ENCODE results near the gene SLC25A19.
"Not testable (repeated sequence)": the region's sequence is repeated elsewhere in the genome, so short reads cannot be mapped to it uniquely, and the experiment has no call there.

The SLC25A19 gene

GRCh38 chr17:75270218-75270965, 18.8 kb downstream of the SLC25A19 start:
- Mint-ChIP-seq H3K27me3 (no peaks in the 10 kb centered on the region), H3K4me3 (peak overlapping the region; percentile 80 to 83), H3K36me3 (ENCODE audit: insufficient read depth) (peaks cover 16% of the 10 kb centered on the region), H3K4me1 (ENCODE audit: low read depth in 2 of 2) (peaks cover 20 to 22% of the 10 kb centered on the region in 2 donors), H3K9me3 (no peaks in the 10 kb centered on the region), H3K27ac (peak overlapping the region; percentile 84 to 87)
- peak; percentile 28 to 51 (median 30) for DNase-seq
- ATAC-seq (replicated peaks): peak; percentile 33

GRCh38 chr17:75269844-75270217, 19.4 kb downstream of the SLC25A19 start:
- DNase-seq: no peak
- Mint-ChIP-seq H3K27me3 (no peaks in the 10 kb centered on the region), H3K4me1 (ENCODE audit: low read depth in 2 of 2) (peaks cover 20 to 22% of the 10 kb centered on the region in 2 donors), H3K4me3 (peak overlapping the region; percentile 80 to 83), H3K27ac (peak overlapping the region; percentile 84 to 87), H3K9me3 (no peaks in the 10 kb centered on the region), H3K36me3 (ENCODE audit: insufficient read depth) (peaks cover 19% of the 10 kb centered on the region)
- ATAC-seq (replicated peaks): no peak

- peaks cover 14 to 18% of the 10 kb centered on the region in 2 donors for H3K4me1 Mint-ChIP-seq (ENCODE audit: low read depth in 2 of 2)
- no peaks in the 10 kb centered on the region for H3K27me3 Mint-ChIP-seq
- no peaks in the 10 kb centered on the region for H3K9me3 Mint-ChIP-seq
- H3K4me3 Mint-ChIP-seq: no peak overlapping the region
- H3K36me3 Mint-ChIP-seq (ENCODE audit: insufficient read depth): peaks cover 32% of the 10 kb centered on the region
- H3K27ac Mint-ChIP-seq: peak overlapping the region in 1 of 2 donors; percentile 65
- DNase-seq (no peak), ATAC-seq (replicated peaks) (no peak)
These were observed 21.6 kb downstream of the SLC25A19 start for GRCh38 chr17:75267411-75268232.

- H3K27me3 Mint-ChIP-seq: no peaks in the 10 kb centered on the region
- H3K27ac Mint-ChIP-seq: peak overlapping the region in 1 of 2 donors; percentile 65
These were observed 22.2 kb downstream of the SLC25A19 start for GRCh38 chr17:75267153-75267410.

GRCh38 chr17:75266316-75267152, 22.7 kb downstream of the SLC25A19 start:
- ATAC-seq (replicated peaks) (no peak), DNase-seq (no peak)
- Mint-ChIP-seq H3K27me3 (no peaks in the 10 kb centered on the region), H3K4me3 (no peak overlapping the region), H3K36me3 (ENCODE audit: insufficient read depth) (peaks cover 38% of the 10 kb centered on the region), H3K9me3 (no peaks in the 10 kb centered on the region), H3K4me1 (ENCODE audit: low read depth in 2 of 2) (peaks cover 17 to 22% of the 10 kb centered on the region in 2 donors), H3K27ac (no peak overlapping the region)

More at GRCh38 chr17:75267153-75267410, 22.2 kb downstream of the SLC25A19 start:
- DNase-seq (no peak), ATAC-seq (replicated peaks) (no peak)
- H3K9me3 Mint-ChIP-seq: no peaks in the 10 kb centered on the region
- H3K4me3 Mint-ChIP-seq: no peak overlapping the region
- peaks cover 32% of the 10 kb centered on the region for H3K36me3 Mint-ChIP-seq (ENCODE audit: insufficient read depth)
- peaks cover 16 to 18% of the 10 kb centered on the region in 2 donors for H3K4me1 Mint-ChIP-seq (ENCODE audit: low read depth in 2 of 2)

- no peak for DNase-seq
- Mint-ChIP-seq H3K36me3 (ENCODE audit: insufficient read depth) (peaks cover 46% of the 10 kb centered on the region), H3K4me3 (no peak overlapping the region), H3K27me3 (no peaks in the 10 kb centered on the region), H3K9me3 (no peaks in the 10 kb centered on the region), H3K27ac (no peak overlapping the region), H3K4me1 (ENCODE audit: low read depth in 2 of 2) (peaks cover 23 to 26% of the 10 kb centered on the region in 2 donors)
- no peak for ATAC-seq (replicated peaks)
These were observed 23.5 kb downstream of the SLC25A19 start for GRCh38 chr17:75265614-75266315.

- peaks cover 44% of the 10 kb centered on the region for H3K36me3 Mint-ChIP-seq (ENCODE audit: insufficient read depth)
- H3K27me3 Mint-ChIP-seq: no peaks in the 10 kb centered on the region
- ATAC-seq (replicated peaks) (no peak), DNase-seq (no peak)
- peaks cover 30 to 40% of the 10 kb centered on the region in 2 donors for H3K4me1 Mint-ChIP-seq (ENCODE audit: low read depth in 2 of 2)
- H3K4me3 Mint-ChIP-seq: peak overlapping the region; percentile 93 to 94
- peak overlapping the region; percentile 38 to 100 for H3K27ac Mint-ChIP-seq
- H3K9me3 Mint-ChIP-seq: no peaks in the 10 kb centered on the region
These were observed 26.2 kb downstream of the SLC25A19 start for GRCh38 chr17:75263055-75263454.

GRCh38 chr17:75262112-75262606, 27.1 kb downstream of the SLC25A19 start:
- Mint-ChIP-seq H3K9me3 (no peaks in the 10 kb centered on the region), H3K27me3 (no peaks in the 10 kb centered on the region), H3K4me3 (peak overlapping the region; percentile 93 to 94), H3K36me3 (ENCODE audit: insufficient read depth) (peaks cover 44% of the 10 kb centered on the region), H3K4me1 (ENCODE audit: low read depth in 2 of 2) (peaks cover 38 to 44% of the 10 kb centered on the region in 2 donors), H3K27ac (peak overlapping the region; percentile 100)
- DNase-seq (no peak), ATAC-seq (replicated peaks) (no peak)

GRCh38 chr17:75261336-75262111, 27.7 kb downstream of the SLC25A19 start, which contains the start of the genes GGA3 and MRPS7:
Gene GGA3 (minus strand): TSS chr17:75261606. CDS start chr17:75261587, 19 bp downstream.
Gene MRPS7 (plus strand): TSS chr17:75261879. CDS start chr17:75261901, 22 bp downstream.
- Mint-ChIP-seq H3K36me3 (ENCODE audit: insufficient read depth) (peaks cover 41% of the 10 kb centered on the region), H3K27me3 (no peaks in the 10 kb centered on the region), H3K27ac (peak within 1 kb of the TSS; percentile 100), H3K4me1 (ENCODE audit: low read depth in 2 of 2) (peaks cover 40 to 51% of the 10 kb centered on the region in 2 donors), H3K4me3 (peak within 1 kb of the TSS; percentile 93 to 94), H3K9me3 (no peaks in the 10 kb centered on the region)
- DNase-seq (peak; percentile 94 to 97 (median 96)), ATAC-seq (replicated peaks) (peak; percentile 91)

- peak overlapping the region; percentile 100 for H3K27ac Mint-ChIP-seq
- H3K36me3 Mint-ChIP-seq (ENCODE audit: insufficient read depth): peaks cover 35% of the 10 kb centered on the region
- H3K27me3 Mint-ChIP-seq: no peaks in the 10 kb centered on the region
- ATAC-seq (replicated peaks) (peak; percentile 37), DNase-seq (no peak)
- no peaks in the 10 kb centered on the region for H3K9me3 Mint-ChIP-seq
- peak overlapping the region; percentile 93 to 94 for H3K4me3 Mint-ChIP-seq
- H3K4me1 Mint-ChIP-seq (ENCODE audit: low read depth in 2 of 2): peaks cover 46 to 58% of the 10 kb centered on the region in 2 donors
These were observed 28.4 kb downstream of the SLC25A19 start for GRCh38 chr17:75260641-75261335.

- not testable (repeated sequence) for ATAC-seq (replicated peaks); H3K4me3 Mint-ChIP-seq; H3K27ac Mint-ChIP-seq; H3K27me3 Mint-ChIP-seq; H3K9me3 Mint-ChIP-seq; DNase-seq
- Mint-ChIP-seq H3K36me3 (ENCODE audit: insufficient read depth) (peaks cover 17% of the 10 kb centered on the region), H3K4me1 (ENCODE audit: low read depth in 2 of 2) (peaks cover 69 to 78% of the 10 kb centered on the region in 2 donors)
These were observed 32.0 kb downstream of the SLC25A19 start for GRCh38 chr17:75257228-75257627.
